SU-DHL-6 (cell line): ENCODE data around the gene FGFR1OP2.

Experiments used
- H2AFZ ChIP-seq: fragments of 200-600 bp; sonication (generic); 2 replicates; pipeline ENCODE4 v1.6.1; 2014; ENCODE audit warnings: low read depth, mild to moderate bottlenecking, moderate library complexity, mixed read lengths, antibody characterized with exemption, low read length; ENCODE audit not compliant: severe bottlenecking
- H3F3A ChIP-seq: fragments of 200-600 bp; shearing (Covaris generic); 2 replicates; pipeline ENCODE4 v1.6.0; 2016; ENCODE audit warnings: antibody characterized with exemption, mild to moderate bottlenecking; ENCODE audit not compliant: insufficient read depth
- H3K27ac ChIP-seq: fragments of 200-600 bp; sonication (generic); 2 replicates; pipeline ENCODE4 v1.5.1; 2016; ENCODE audit warnings: low read depth, mild to moderate bottlenecking, low read length, moderate library complexity, mixed read lengths
- H3K27me3 ChIP-seq: fragments of 200-600 bp; sonication (generic), shearing (Covaris generic); 2 replicates; pipeline ENCODE4 v1.6.0; 2014; ENCODE audit warnings: mild to moderate bottlenecking, low read length
- H3K36me3 ChIP-seq: fragments of 200-600 bp; sonication (generic); 2 replicates; pipeline ENCODE4 v1.6.1; 2014; ENCODE audit warnings: mild to moderate bottlenecking, low read length, mixed read lengths
- H3K4me2 ChIP-seq: fragments of 300-600, 200-600 bp; shearing (Covaris generic), sonication (generic); 2 replicates; pipeline ENCODE4 v1.6.0; 2014; ENCODE audit warnings: low read length, low read depth, mild to moderate bottlenecking; ENCODE audit not compliant: poor library complexity, severe bottlenecking
- H3K4me3 ChIP-seq: fragments of 200-600 bp; sonication (generic); 2 replicates; pipeline ENCODE4 v1.5.1; 2014; ENCODE audit warnings: antibody characterized with exemption, low read length, mild to moderate bottlenecking, mixed read lengths; ENCODE audit not compliant: insufficient read depth, poor library complexity, severe bottlenecking
- H3K79me2 ChIP-seq: fragments of 200-600 bp; sonication (generic); 2 replicates; pipeline ENCODE4 v1.6.1; 2014; ENCODE audit warnings: mild to moderate bottlenecking, low read length, moderate library complexity; ENCODE audit not compliant: insufficient read depth
- H3K9ac ChIP-seq: fragments of 200-600 bp; sonication (generic); 2 replicates; pipeline ENCODE4 v1.7.0; 2014; ENCODE audit warnings: mild to moderate bottlenecking, low read length
- H3K9me2 ChIP-seq: fragments of 200-600 bp; sonication (generic); replicated peaks from 2 replicates; pipeline ENCODE4 v1.6.1; 2014; ENCODE audit warnings: low read length; ENCODE audit not compliant: insufficient read depth
- H3K9me3 ChIP-seq: fragments of 200-600 bp; sonication (generic); 2 replicates; pipeline ENCODE4 v1.6.1; 2014; ENCODE audit warnings: low read length, mixed read lengths; ENCODE audit not compliant: insufficient read depth
- H4K20me1 ChIP-seq: fragments of 200-600 bp; sonication (generic); 2 replicates; pipeline ENCODE4 v1.6.1; 2014; ENCODE audit warnings: low read depth, mild to moderate bottlenecking, antibody characterized with exemption, low read length, moderate library complexity, mixed read lengths
- EZH2phosphoT487 ChIP-seq: fragments of 200-600 bp; sonication (generic), shearing (Covaris generic); conservative IDR thresholded peaks from 2 replicates; pipeline ENCODE4 v1.6.1; 2018; ENCODE audit warnings: mild to moderate bottlenecking, antibody characterized with exemption, low read length, moderate library complexity, mixed read lengths
- TF ChIP-seq, protein P1 (sequence below): fragments of 200-600 bp; sonication (generic); IDR thresholded peaks from one replicate; pipeline ENCODE4 v1.5.1; 2017; ENCODE audit warnings: antibody characterized with exemption, mild to moderate bottlenecking, low read length, moderate library complexity; ENCODE audit not compliant: insufficient read depth, poor library complexity, severe bottlenecking

FGFR1OP2 gene

DNA sequence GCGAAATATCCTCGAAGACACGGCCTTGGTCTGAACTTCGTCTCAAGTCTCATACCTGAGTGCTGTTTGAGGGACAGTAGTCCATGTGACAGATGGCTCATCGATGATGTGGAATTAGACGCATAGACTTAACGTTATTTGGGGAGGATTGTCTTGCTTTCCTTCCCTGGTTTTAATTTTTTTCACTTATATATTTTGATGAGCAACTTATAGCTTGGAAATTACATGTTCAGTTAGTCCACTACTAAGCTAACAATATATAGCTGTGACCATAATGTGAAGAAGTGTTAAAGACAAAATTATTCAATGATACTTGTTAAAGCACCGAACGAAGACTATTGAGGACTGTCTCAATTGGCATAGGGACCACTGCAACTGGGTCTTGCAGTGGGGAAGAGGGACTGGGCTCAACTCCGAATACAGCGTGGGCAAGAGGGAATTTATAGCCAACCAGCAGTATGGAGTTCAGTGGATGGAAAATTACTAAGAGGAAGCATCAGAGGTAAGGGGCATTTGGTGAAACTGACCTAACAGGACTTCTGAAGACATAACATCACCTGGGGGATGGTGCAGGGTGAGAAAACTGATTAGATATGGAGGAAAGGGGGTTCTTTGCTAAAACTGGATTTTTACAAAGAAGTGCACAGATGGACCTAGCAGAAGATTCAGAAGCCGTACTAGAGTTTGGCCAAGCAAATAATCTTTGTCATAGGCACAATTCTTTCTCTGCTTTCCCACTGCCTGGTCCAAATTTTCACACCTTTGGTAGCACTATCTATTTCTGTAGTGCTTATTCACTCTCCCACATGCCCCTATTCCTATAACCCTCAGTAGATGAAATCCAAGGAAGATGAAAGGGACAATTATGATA lies 76.8 kb downstream of the FGFR1OP2 start:
- no peaks in the 10 kb centered on the region for H3K9me2 ChIP-seq
- peak overlapping the region; percentile 98 for H2AFZ ChIP-seq
- no peaks in the 10 kb centered on the region for H3K36me3 ChIP-seq
- peak overlapping the region; percentile 76 for H3K9ac ChIP-seq
- H3K4me2 ChIP-seq: peak overlapping the region; percentile 75
- peaks cover 12% of the 10 kb centered on the region; the same call in 1 of the 2 replicates for H3K79me2 ChIP-seq
- no peaks in the 10 kb centered on the region for H3K27me3 ChIP-seq
- H4K20me1 ChIP-seq: no peaks in the 10 kb centered on the region
- H3K27ac ChIP-seq: peak overlapping the region; percentile 62
- no peaks in the 10 kb centered on the region for H3K9me3 ChIP-seq
- peaks cover 6% of the 10 kb centered on the region; the same call in 1 of the 2 replicates for H3F3A ChIP-seq
- peak overlapping the region; percentile 48 for H3K4me3 ChIP-seq
- TF ChIP-seq, protein P1, sequence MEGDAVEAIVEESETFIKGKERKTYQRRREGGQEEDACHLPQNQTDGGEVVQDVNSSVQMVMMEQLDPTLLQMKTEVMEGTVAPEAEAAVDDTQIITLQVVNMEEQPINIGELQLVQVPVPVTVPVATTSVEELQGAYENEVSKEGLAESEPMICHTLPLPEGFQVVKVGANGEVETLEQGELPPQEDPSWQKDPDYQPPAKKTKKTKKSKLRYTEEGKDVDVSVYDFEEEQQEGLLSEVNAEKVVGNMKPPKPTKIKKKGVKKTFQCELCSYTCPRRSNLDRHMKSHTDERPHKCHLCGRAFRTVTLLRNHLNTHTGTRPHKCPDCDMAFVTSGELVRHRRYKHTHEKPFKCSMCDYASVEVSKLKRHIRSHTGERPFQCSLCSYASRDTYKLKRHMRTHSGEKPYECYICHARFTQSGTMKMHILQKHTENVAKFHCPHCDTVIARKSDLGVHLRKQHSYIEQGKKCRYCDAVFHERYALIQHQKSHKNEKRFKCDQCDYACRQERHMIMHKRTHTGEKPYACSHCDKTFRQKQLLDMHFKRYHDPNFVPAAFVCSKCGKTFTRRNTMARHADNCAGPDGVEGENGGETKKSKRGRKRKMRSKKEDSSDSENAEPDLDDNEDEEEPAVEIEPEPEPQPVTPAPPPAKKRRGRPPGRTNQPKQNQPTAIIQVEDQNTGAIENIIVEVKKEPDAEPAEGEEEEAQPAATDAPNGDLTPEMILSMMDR: no peak
- no peak for TF ChIP-seq EZH2phosphoT487

DNA sequence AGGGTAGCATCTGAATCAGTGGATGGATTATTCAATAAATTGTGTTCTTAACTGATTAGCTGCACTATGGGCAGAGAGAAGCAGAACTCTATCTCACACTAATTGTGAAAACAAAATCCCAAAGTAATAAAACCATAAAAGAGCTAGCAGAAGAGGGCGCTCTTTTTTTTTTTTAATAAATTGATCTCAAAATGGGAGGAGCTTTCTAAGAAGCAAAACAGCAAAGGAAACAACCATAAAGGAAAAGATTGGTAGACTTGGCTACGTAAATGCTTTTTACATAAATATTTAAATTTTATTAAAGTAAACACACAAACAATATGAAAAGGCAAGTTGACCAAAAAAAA lies 77.4 kb downstream of the FGFR1OP2 start:
- no peaks in the 10 kb centered on the region for H3K9me3 ChIP-seq
- H3F3A ChIP-seq: peaks cover 6% of the 10 kb centered on the region; the same call in 1 of the 2 replicates
- H3K4me2 ChIP-seq: no peak overlapping the region
- H2AFZ ChIP-seq: peak overlapping the region; percentile 98
- no peaks in the 10 kb centered on the region for H3K9me2 ChIP-seq
- H3K36me3 ChIP-seq: no peaks in the 10 kb centered on the region
- H3K27ac ChIP-seq: no peak overlapping the region
- H3K9ac ChIP-seq: peak overlapping the region; percentile 76; the same call in 1 of the 2 replicates
- no peak for TF ChIP-seq EZH2phosphoT487
- TF ChIP-seq, protein P1: peak; percentile 29
- H3K4me3 ChIP-seq: no peak overlapping the region
- no peaks in the 10 kb centered on the region for H4K20me1 ChIP-seq
- H3K27me3 ChIP-seq: no peaks in the 10 kb centered on the region
- peaks cover 12% of the 10 kb centered on the region; the same call in 1 of the 2 replicates for H3K79me2 ChIP-seq
